DOHH2 (cell line): ENCODE measurements around the gene GABARAPL1.

Experiments used
- CTCF ChIP-seq: fragments of 200-600 bp; sonication (generic); IDR thresholded peaks from one replicate; pipeline ENCODE4 v1.5.1; 2014; ENCODE audit warnings: antibody characterized with exemption, mild to moderate bottlenecking, low read depth, low read length; ENCODE audit not compliant: poor library complexity, severe bottlenecking
- EZH2phosphoT487 ChIP-seq: fragments of 200-600 bp; sonication (generic); IDR thresholded peaks from 2 replicates; pipeline ENCODE4 v1.6.1; 2017; ENCODE audit warnings: borderline replicate concordance, mild to moderate bottlenecking, antibody characterized with exemption, low read length, moderate library complexity, mixed read lengths

- TF ChIP-seq CTCF = no peak
- TF ChIP-seq EZH2phosphoT487 = no peak
Measured at GRCh38 chr12:10238526-10238925, 25.8 kb downstream of the GABARAPL1 start.
